ENCODE data around the gene MYCN. TPM values are rescaled to one million over a fixed set of nuclear protein-coding genes. Genes with fewer than 3 reads are reported as not detected.
A peak's percentile ranks its signal among the peaks of the same experiment; 100 is the strongest.
"Not testable (repeated sequence)": the region's sequence is repeated elsewhere in the genome, so short reads cannot be mapped to it uniquely, and the experiment has no call there.

MYCN gene
- total and polyA plus RNA-seq, 4 donors = 7.9 to 25.8 (median 16.2) TPM

DNA sequence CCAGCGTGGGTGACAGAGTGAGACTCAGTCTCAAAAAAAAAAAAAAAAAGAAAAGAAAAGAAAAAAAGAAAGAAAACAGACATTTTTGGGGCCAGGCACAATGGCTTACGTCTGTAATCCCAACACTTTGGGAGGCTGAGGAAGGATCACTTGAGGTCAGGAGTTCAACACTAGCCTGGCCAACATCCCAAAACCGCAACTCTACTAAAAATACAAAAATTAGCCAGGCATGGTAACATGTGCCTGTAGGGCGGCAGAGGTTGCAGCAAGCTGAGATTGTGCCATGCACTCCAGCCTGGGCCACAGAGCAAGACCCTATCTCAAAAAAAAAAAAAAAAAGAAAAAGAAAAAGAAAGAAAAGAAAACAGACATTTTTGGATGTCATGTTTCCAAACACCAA lies 24.8 kb upstream of the MYCN start:
- DNase-seq (ENCODE audit: low read depth in 4 of 6, low spot score in 6 of 6); H3K36me3 ChIP-seq (ENCODE audit: control insufficient read depth, insufficient read depth, low read length); H3K27me3 ChIP-seq (ENCODE audit: control insufficient read depth, insufficient read depth, low read length); H3K27ac ChIP-seq (ENCODE audit: low read depth, low read length); H3K4me1 ChIP-seq (ENCODE audit: control insufficient read depth, insufficient read depth, low read length); H3K9me3 ChIP-seq (ENCODE audit: control insufficient read depth, insufficient read depth, low read length); H3K4me3 ChIP-seq (ENCODE audit: low read depth, low read length): not testable (repeated sequence)
- 100% methylated on average over 1 of the region's 4 CpGs for WGBS (ENCODE audit: insufficient coverage)

DNA sequence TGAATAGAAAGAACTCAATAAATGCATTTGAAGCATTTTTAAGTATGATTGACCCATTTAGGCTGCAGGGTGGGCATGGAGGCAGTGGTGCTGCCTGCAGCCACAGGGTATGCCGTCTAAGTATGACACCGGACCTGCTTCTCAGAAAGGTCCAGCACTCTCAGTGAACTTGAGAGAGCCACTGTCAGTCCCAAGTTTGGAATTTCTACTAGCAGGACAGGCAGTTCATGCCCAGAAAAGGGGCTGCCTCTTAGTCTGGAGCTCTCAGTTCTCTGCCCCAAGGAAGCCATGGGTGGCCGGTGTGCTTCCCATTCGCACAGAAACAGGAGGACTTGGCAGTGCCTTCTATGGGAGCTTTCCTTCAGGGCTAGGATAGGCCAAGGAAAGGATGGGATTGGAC lies 24.0 kb upstream of the MYCN start:
- 98% methylated on average over 4 of the region's 4 CpGs for WGBS (ENCODE audit: insufficient coverage)

GRCh38 chr2:15918761-15919356 lies 21.5 kb upstream of the MYCN start:
- Histone ChIP-seq H3K27ac (ENCODE audit: low read depth, low read length) (no peak overlapping the region), H3K4me1 (ENCODE audit: control insufficient read depth, insufficient read depth, low read length) (peaks cover 8% of the 10 kb centered on the region), H3K4me3 (ENCODE audit: low read depth, low read length) (no peak overlapping the region), H3K9me3 (ENCODE audit: control insufficient read depth, insufficient read depth, low read length) (no peaks in the 10 kb centered on the region), H3K27me3 (ENCODE audit: control insufficient read depth, insufficient read depth, low read length) (no peaks in the 10 kb centered on the region), H3K36me3 (ENCODE audit: control insufficient read depth, insufficient read depth, low read length) (no peaks in the 10 kb centered on the region)
- WGBS (ENCODE audit: insufficient coverage) = 95% methylated on average over 9 of the region's 9 CpGs
- no peak for DNase-seq (ENCODE audit: low read depth in 4 of 6, low spot score in 6 of 6)

More for the DNA sequence above, 24.0 kb upstream of the MYCN start:
- H3K4me3 ChIP-seq (ENCODE audit: low read depth, low read length) = no peak overlapping the region
- no peak overlapping the region for H3K27ac ChIP-seq (ENCODE audit: low read depth, low read length)
- DNase-seq (ENCODE audit: low read depth in 4 of 6, low spot score in 6 of 6) = no peak
- H3K4me1 ChIP-seq (ENCODE audit: control insufficient read depth, insufficient read depth, low read length) = peaks cover 8% of the 10 kb centered on the region
- H3K27me3 ChIP-seq (ENCODE audit: control insufficient read depth, insufficient read depth, low read length) = no peaks in the 10 kb centered on the region
- H3K9me3 ChIP-seq (ENCODE audit: control insufficient read depth, insufficient read depth, low read length) = no peaks in the 10 kb centered on the region
- H3K36me3 ChIP-seq (ENCODE audit: control insufficient read depth, insufficient read depth, low read length) = no peaks in the 10 kb centered on the region

DNA sequence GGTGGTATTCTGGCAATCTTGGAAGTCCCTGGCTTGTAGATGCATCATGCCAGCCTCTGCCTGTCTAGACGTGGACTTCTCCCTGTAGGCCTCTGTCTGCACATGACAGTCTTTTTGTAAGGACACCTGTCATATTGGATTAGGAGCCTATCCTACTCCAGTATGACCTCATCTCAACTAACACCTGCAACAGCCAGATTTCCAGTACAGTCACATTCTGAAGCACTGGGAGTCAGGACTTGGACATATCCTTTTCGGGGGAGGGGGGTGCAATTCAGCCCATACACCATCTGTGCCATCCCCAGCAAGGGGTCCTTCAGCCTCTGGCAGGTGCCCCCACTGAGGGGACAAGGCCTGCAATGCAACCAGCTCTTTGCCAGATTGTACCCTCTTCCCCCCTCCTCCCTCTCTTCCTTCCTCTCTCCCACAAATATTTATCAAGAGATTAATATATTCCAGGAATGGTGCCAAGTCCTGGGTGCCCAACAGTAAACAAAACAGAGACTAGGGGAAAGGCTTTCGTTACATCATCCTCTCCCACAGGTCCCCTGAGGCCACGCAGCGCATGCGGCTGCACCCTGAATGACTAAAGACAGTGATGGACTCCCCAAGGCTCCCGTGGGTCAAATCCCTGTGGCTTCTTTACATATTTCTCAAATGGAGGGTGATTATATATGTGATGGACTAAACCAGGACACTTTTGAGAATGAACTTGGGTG lies 20.5 kb upstream of the MYCN start:
- no peaks in the 10 kb centered on the region for H3K4me1 ChIP-seq (ENCODE audit: control insufficient read depth, insufficient read depth, low read length)
- peak in 1 of 6 donors; percentile 48 for DNase-seq (ENCODE audit: low read depth in 4 of 6, low spot score in 6 of 6)
- no peaks in the 10 kb centered on the region for H3K36me3 ChIP-seq (ENCODE audit: control insufficient read depth, insufficient read depth, low read length)
- no peaks in the 10 kb centered on the region for H3K9me3 ChIP-seq (ENCODE audit: control insufficient read depth, insufficient read depth, low read length)
- no peak overlapping the region for H3K4me3 ChIP-seq (ENCODE audit: low read depth, low read length)
- WGBS (ENCODE audit: insufficient coverage) = 83% methylated on average over 1 of the region's 7 CpGs
- H3K27ac ChIP-seq (ENCODE audit: low read depth, low read length) = no peak overlapping the region
- H3K27me3 ChIP-seq (ENCODE audit: control insufficient read depth, insufficient read depth, low read length) = no peaks in the 10 kb centered on the region

DNA sequence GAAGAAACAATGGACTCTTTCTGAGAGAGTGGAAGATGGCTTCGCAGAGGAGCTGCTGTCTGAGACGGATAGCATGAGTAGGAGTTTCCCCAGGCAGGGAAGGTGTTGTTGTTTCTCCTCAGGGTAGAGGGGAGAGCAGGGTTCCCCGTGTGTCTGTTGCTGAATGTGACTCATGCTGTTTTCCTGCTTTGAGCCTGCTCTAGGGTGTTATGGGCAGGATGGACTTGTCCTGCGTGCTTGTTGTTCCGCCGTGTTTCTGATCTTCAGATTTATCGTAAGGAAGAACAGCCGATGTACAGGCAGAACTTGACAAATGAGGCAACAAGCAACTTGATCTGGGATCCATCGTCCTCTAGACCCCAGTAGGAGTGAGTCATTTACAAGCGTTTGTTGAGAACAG lies 19.7 kb upstream of the MYCN start:
- DNase-seq (ENCODE audit: low read depth in 4 of 6, low spot score in 6 of 6) = no peak
- no peaks in the 10 kb centered on the region for H3K36me3 ChIP-seq (ENCODE audit: control insufficient read depth, insufficient read depth, low read length)
- H3K4me1 ChIP-seq (ENCODE audit: control insufficient read depth, insufficient read depth, low read length) = no peaks in the 10 kb centered on the region
- H3K4me3 ChIP-seq (ENCODE audit: low read depth, low read length) = no peak overlapping the region
- no peaks in the 10 kb centered on the region for H3K9me3 ChIP-seq (ENCODE audit: control insufficient read depth, insufficient read depth, low read length)
- H3K27me3 ChIP-seq (ENCODE audit: control insufficient read depth, insufficient read depth, low read length) = no peaks in the 10 kb centered on the region
- 86% methylated on average over 10 of the region's 10 CpGs for WGBS (ENCODE audit: insufficient coverage)
- H3K27ac ChIP-seq (ENCODE audit: low read depth, low read length) = no peak overlapping the region

DNA sequence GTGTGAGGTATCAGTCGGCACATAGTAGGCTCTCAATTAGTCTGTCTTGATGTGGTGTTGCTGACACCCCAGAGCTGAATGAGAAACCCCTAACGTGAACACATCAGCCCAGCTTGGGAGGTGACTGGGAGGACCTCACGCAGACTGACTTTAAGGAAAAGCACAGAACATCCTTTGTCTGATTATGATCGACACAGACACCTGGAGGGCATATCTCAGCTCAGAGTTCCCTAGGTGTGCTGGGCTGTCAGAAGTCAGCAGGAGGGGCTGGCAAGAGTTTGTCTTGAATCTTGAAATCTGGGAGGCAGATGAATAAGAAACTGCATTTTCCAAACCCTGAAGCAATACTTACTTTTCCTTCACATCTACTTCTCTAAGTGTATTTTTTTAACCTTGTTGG lies 16.8 kb upstream of the MYCN start:
- WGBS (ENCODE audit: insufficient coverage) = 89% methylated on average over 3 of the region's 4 CpGs
- no peaks in the 10 kb centered on the region for H3K36me3 ChIP-seq (ENCODE audit: control insufficient read depth, insufficient read depth, low read length)
- H3K9me3 ChIP-seq (ENCODE audit: control insufficient read depth, insufficient read depth, low read length) = no peaks in the 10 kb centered on the region
- no peaks in the 10 kb centered on the region for H3K27me3 ChIP-seq (ENCODE audit: control insufficient read depth, insufficient read depth, low read length)
- H3K4me1 ChIP-seq (ENCODE audit: control insufficient read depth, insufficient read depth, low read length) = no peaks in the 10 kb centered on the region
- no peak for DNase-seq (ENCODE audit: low read depth in 4 of 6, low spot score in 6 of 6)
- no peak overlapping the region for H3K4me3 ChIP-seq (ENCODE audit: low read depth, low read length)
- no peak overlapping the region for H3K27ac ChIP-seq (ENCODE audit: low read depth, low read length)

- DNase-seq (ENCODE audit: low read depth in 4 of 6, low spot score in 6 of 6) = no peak
These were observed 14.5 kb upstream of the MYCN start for GRCh38 chr2:15925819-15926218.

DNA sequence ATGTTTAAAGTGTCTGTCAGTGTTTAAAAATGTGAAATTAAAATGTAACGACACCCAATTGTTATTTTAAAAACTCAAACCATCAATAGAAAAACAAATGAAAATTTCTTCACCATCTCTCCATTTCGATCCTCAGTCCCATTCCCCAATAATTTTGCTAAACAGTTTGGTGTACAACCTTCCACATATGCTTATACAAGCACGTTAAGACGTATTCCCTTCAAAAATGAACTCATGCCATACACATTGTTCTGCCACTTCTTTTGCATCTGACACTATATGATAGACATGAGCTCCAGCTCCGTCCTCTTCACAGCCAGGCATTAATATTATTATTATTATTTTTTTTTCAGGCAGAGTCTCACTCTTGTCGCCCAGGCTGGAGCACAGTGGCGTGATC lies 14.1 kb upstream of the MYCN start:
- Histone ChIP-seq H3K27ac (ENCODE audit: low read depth, low read length) (no peak overlapping the region), H3K4me1 (ENCODE audit: control insufficient read depth, insufficient read depth, low read length) (no peaks in the 10 kb centered on the region), H3K4me3 (ENCODE audit: low read depth, low read length) (no peak overlapping the region), H3K36me3 (ENCODE audit: control insufficient read depth, insufficient read depth, low read length) (no peaks in the 10 kb centered on the region), H3K9me3 (ENCODE audit: control insufficient read depth, insufficient read depth, low read length) (no peaks in the 10 kb centered on the region), H3K27me3 (ENCODE audit: control insufficient read depth, insufficient read depth, low read length) (no peaks in the 10 kb centered on the region)
- WGBS (ENCODE audit: insufficient coverage) = 95% methylated on average over 5 of the region's 7 CpGs
- DNase-seq (ENCODE audit: low read depth in 4 of 6, low spot score in 6 of 6) = no peak

More at GRCh38 chr2:15925819-15926218, 14.5 kb upstream of the MYCN start:
- Histone ChIP-seq H3K4me1 (ENCODE audit: control insufficient read depth, insufficient read depth, low read length) (no peaks in the 10 kb centered on the region), H3K27ac (ENCODE audit: low read depth, low read length) (no peak overlapping the region), H3K9me3 (ENCODE audit: control insufficient read depth, insufficient read depth, low read length) (no peaks in the 10 kb centered on the region), H3K36me3 (ENCODE audit: control insufficient read depth, insufficient read depth, low read length) (no peaks in the 10 kb centered on the region), H3K4me3 (ENCODE audit: low read depth, low read length) (no peak overlapping the region), H3K27me3 (ENCODE audit: control insufficient read depth, insufficient read depth, low read length) (no peaks in the 10 kb centered on the region)
- 54% methylated on average over 3 of the region's 3 CpGs for WGBS (ENCODE audit: insufficient coverage)

GRCh38 chr2:15927551-15928218 lies 12.7 kb upstream of the MYCN start:
- Histone ChIP-seq H3K4me1 (ENCODE audit: control insufficient read depth, insufficient read depth, low read length) (no peaks in the 10 kb centered on the region), H3K27me3 (ENCODE audit: control insufficient read depth, insufficient read depth, low read length) (no peaks in the 10 kb centered on the region), H3K4me3 (ENCODE audit: low read depth, low read length) (no peak overlapping the region), H3K27ac (ENCODE audit: low read depth, low read length) (no peak overlapping the region), H3K36me3 (ENCODE audit: control insufficient read depth, insufficient read depth, low read length) (no peaks in the 10 kb centered on the region), H3K9me3 (ENCODE audit: control insufficient read depth, insufficient read depth, low read length) (no peaks in the 10 kb centered on the region)
- WGBS (ENCODE audit: insufficient coverage) = 85% methylated on average over 7 of the region's 11 CpGs
- no peak for DNase-seq (ENCODE audit: low read depth in 4 of 6, low spot score in 6 of 6)

DNA sequence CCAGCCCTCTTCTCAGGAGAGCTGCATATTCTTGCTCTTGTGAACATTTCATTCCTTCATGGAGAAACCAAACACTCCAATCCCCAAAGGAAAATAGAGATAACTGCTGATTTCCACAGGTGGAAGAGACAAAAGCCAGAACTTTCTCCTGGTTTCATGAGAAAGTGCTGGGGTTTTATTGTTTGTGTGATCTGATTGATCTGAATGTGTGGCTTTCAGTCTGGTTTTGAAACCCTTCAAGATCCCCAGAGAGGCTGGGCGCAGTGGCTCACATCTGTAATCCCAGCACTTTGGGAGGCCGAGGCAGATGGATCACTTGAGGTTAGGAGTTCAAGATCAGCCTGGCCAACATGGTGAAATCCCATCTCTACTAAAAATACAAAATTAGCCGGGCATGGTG lies 11.3 kb upstream of the MYCN start:
- H3K4me3 ChIP-seq (ENCODE audit: low read depth, low read length); H3K9me3 ChIP-seq (ENCODE audit: control insufficient read depth, insufficient read depth, low read length); H3K27ac ChIP-seq (ENCODE audit: low read depth, low read length); H3K36me3 ChIP-seq (ENCODE audit: control insufficient read depth, insufficient read depth, low read length); H3K27me3 ChIP-seq (ENCODE audit: control insufficient read depth, insufficient read depth, low read length); DNase-seq (ENCODE audit: low read depth in 4 of 6, low spot score in 6 of 6); H3K4me1 ChIP-seq (ENCODE audit: control insufficient read depth, insufficient read depth, low read length): not testable (repeated sequence)
- WGBS (ENCODE audit: insufficient coverage) = 100% methylated on average over 2 of the region's 3 CpGs

Measured in spinal cord (tissue), 10 donors.